ENCODE results near the gene NHP2.

Gene NHP2

GRCh38 chr5:178182158-178182876, 28.6 kb upstream of the NHP2 start:
- Mint-ChIP-seq H3K9me3 (peaks cover 11% of the 10 kb centered on the region), H3K4me3 (no peak overlapping the region), H3K27ac (no peak overlapping the region), H3K4me1 (no peaks in the 10 kb centered on the region), H3K36me3 (ENCODE audit: low read depth) (no peaks in the 10 kb centered on the region), H3K27me3 (ENCODE audit: low read depth) (peaks cover 11% of the 10 kb centered on the region)
- TF ChIP-seq CTCF (IDR thresholded peaks at IDR 0.05; ENCODE audit: unreplicated experiment in 3 of 3), result no peak

GRCh38 chr5:178180141-178180863, 26.6 kb upstream of the NHP2 start:
- H3K4me3 Mint-ChIP-seq, result no peak overlapping the region
- no peaks in the 10 kb centered on the region for H3K4me1 Mint-ChIP-seq
- H3K27me3 Mint-ChIP-seq (ENCODE audit: low read depth), result peaks cover 11% of the 10 kb centered on the region
- H3K36me3 Mint-ChIP-seq (ENCODE audit: low read depth), result no peaks in the 10 kb centered on the region
- no peak overlapping the region for H3K27ac Mint-ChIP-seq
- H3K9me3 Mint-ChIP-seq, result peaks cover 11% of the 10 kb centered on the region
- no peak for TF ChIP-seq CTCF (IDR thresholded peaks at IDR 0.05; ENCODE audit: unreplicated experiment in 3 of 3)

GRCh38 chr5:178177569-178177968, 23.9 kb upstream of the NHP2 start:
- H3K27ac Mint-ChIP-seq, result no peak overlapping the region
- peaks cover 11% of the 10 kb centered on the region for H3K9me3 Mint-ChIP-seq
- no peaks in the 10 kb centered on the region for H3K36me3 Mint-ChIP-seq (ENCODE audit: low read depth)
- H3K4me1 Mint-ChIP-seq, result no peaks in the 10 kb centered on the region
- no peak overlapping the region for H3K4me3 Mint-ChIP-seq
- H3K27me3 Mint-ChIP-seq (ENCODE audit: low read depth), result peaks cover 10% of the 10 kb centered on the region
- TF ChIP-seq CTCF (IDR thresholded peaks at IDR 0.05; ENCODE audit: unreplicated experiment in 3 of 3), result no peak

GRCh38 chr5:178176791-178177190, 23.1 kb upstream of the NHP2 start:
- peaks cover 4% of the 10 kb centered on the region for H3K27me3 Mint-ChIP-seq (ENCODE audit: low read depth)
- H3K4me3 Mint-ChIP-seq, result no peak overlapping the region
- no peak overlapping the region for H3K27ac Mint-ChIP-seq
- no peaks in the 10 kb centered on the region for H3K36me3 Mint-ChIP-seq (ENCODE audit: low read depth)
- H3K9me3 Mint-ChIP-seq, result peaks cover 11% of the 10 kb centered on the region
- H3K4me1 Mint-ChIP-seq, result no peaks in the 10 kb centered on the region
- no peak for TF ChIP-seq CTCF (IDR thresholded peaks at IDR 0.05; ENCODE audit: unreplicated experiment in 3 of 3)

- Mint-ChIP-seq H3K36me3 (ENCODE audit: low read depth) (no peaks in the 10 kb centered on the region), H3K4me3 (no peak overlapping the region), H3K27ac (no peak overlapping the region), H3K27me3 (ENCODE audit: low read depth) (peaks cover 11% of the 10 kb centered on the region), H3K9me3 (peaks cover 9% of the 10 kb centered on the region), H3K4me1 (no peaks in the 10 kb centered on the region)
- no peak for TF ChIP-seq CTCF (IDR thresholded peaks at IDR 0.05; ENCODE audit: unreplicated experiment in 3 of 3)
These were observed 20.8 kb upstream of the NHP2 start for GRCh38 chr5:178174456-178174855.

All from nephron (organoid).